GM12801 (cell line): ENCODE data around the gene CPT1B.

Source experiments
- CTCF ChIP-seq: IDR thresholded peaks from one replicate; pipeline ENCODE4 v1.5.1; 2011; ENCODE audit warnings: control low read depth; ENCODE audit not compliant: insufficient read length; ENCODE audit errors: extremely low read depth

CPT1B gene

GRCh38 chr22:50560034-50560433 lies 18.2 kb downstream of the CPT1B start:
- no peak for TF ChIP-seq CTCF

GRCh38 chr22:50556703-50557102 lies 21.5 kb downstream of the CPT1B start:
- TF ChIP-seq CTCF, result no peak

- TF ChIP-seq CTCF, result no peak
Measured at GRCh38 chr22:50553310-50553709, 24.9 kb downstream of the CPT1B start.

GRCh38 chr22:50551160-50551752 lies 27.0 kb downstream of the CPT1B start:
- no peak for TF ChIP-seq CTCF

- TF ChIP-seq CTCF, result no peak
Measured at GRCh38 chr22:50550395-50550794, 27.8 kb downstream of the CPT1B start.

GRCh38 chr22:50548921-50549790 lies 29.1 kb downstream of the CPT1B start:
- TF ChIP-seq CTCF, result no peak

GRCh38 chr22:50548040-50548920 lies 29.9 kb downstream of the CPT1B start:
- no peak for TF ChIP-seq CTCF
